NCI-H2081 (cell line): ENCODE measurements around the gene GLT1D1.

Source experiments
- DNase-seq, 2 experiments: peaks; one replicate each; lab custom pipeline; 2025; lab: John Stamatoyannopoulos, UW

The GLT1D1 gene

GRCh38 chr12:128856035-128856790 lies 2.9 kb downstream of the GLT1D1 start:
- no peak for DNase-seq

GRCh38 chr12:128856791-128857078 lies 3.5 kb downstream of the GLT1D1 start:
- DNase-seq: no peak

GRCh38 chr12:128857133-128857763 lies 4.0 kb downstream of the GLT1D1 start:
- no peak for DNase-seq

- no peak for DNase-seq
These were observed 6.0 kb downstream of the GLT1D1 start for GRCh38 chr12:128859311-128859710.

GRCh38 chr12:128861226-128862016 lies 8.1 kb downstream of the GLT1D1 start:
- DNase-seq: no peak

GRCh38 chr12:128863957-128864356 lies 10.7 kb downstream of the GLT1D1 start:
- DNase-seq: no peak

GRCh38 chr12:128864516-128865186 lies 11.4 kb downstream of the GLT1D1 start:
- DNase-seq: no peak

GRCh38 chr12:128867466-128867865 lies 14.2 kb downstream of the GLT1D1 start:
- no peak for DNase-seq

- DNase-seq: no peak
These were observed 18.2 kb downstream of the GLT1D1 start for GRCh38 chr12:128871516-128871892.

- DNase-seq: no peak
These were observed 19.0 kb downstream of the GLT1D1 start for GRCh38 chr12:128872303-128872702.

GRCh38 chr12:128876559-128876958 lies 23.3 kb downstream of the GLT1D1 start:
- no peak for DNase-seq

- DNase-seq: no peak
These were observed 26.9 kb downstream of the GLT1D1 start for GRCh38 chr12:128879898-128880764.

- no peak for DNase-seq
These were observed 38.6 kb downstream of the GLT1D1 start for GRCh38 chr12:128891856-128892255.

- no peak for DNase-seq
These were observed 50.0 kb downstream of the GLT1D1 start for GRCh38 chr12:128903236-128903635.

- DNase-seq: no peak
These were observed 51.8 kb downstream of the GLT1D1 start for GRCh38 chr12:128905003-128905544.

- no peak for DNase-seq
These were observed 53.3 kb downstream of the GLT1D1 start for GRCh38 chr12:128906485-128907137.

GRCh38 chr12:128908254-128908653 lies 55.0 kb downstream of the GLT1D1 start:
- DNase-seq: no peak

GRCh38 chr12:128909653-128910052 lies 56.4 kb downstream of the GLT1D1 start:
- no peak for DNase-seq

GRCh38 chr12:128910629-128911028 lies 57.4 kb downstream of the GLT1D1 start:
- DNase-seq: no peak

GRCh38 chr12:128911861-128912260 lies 58.6 kb downstream of the GLT1D1 start:
- no peak for DNase-seq
